SK-N-MC (cell line): ENCODE data around the gene REEP3.

Experiments
- EZH2 ChIP-seq: fragments of 200-600 bp; sonication (generic); IDR thresholded peaks from one replicate; pipeline ENCODE4 v1.6.1; 2017; ENCODE audit warnings: antibody characterized with exemption
- POLR2AphosphoS5 ChIP-seq: IDR thresholded peaks from 2 replicates; pipeline ENCODE4 v1.6.1; 2012; ENCODE audit warnings: mild to moderate bottlenecking, low read depth, low read length, borderline replicate concordance

- TF ChIP-seq EZH2 (no peak), POLR2AphosphoS5 (no peak)
Measured at GRCh38 chr10:63673246-63673645, 152.0 kb downstream of the REEP3 start.
